ENCODE data around the gene NKX1-2.
"Not testable (repeated sequence)": the region's sequence is repeated elsewhere in the genome, so short reads cannot be mapped to it uniquely, and the experiment has no call there.

NKX1-2 gene

DNA sequence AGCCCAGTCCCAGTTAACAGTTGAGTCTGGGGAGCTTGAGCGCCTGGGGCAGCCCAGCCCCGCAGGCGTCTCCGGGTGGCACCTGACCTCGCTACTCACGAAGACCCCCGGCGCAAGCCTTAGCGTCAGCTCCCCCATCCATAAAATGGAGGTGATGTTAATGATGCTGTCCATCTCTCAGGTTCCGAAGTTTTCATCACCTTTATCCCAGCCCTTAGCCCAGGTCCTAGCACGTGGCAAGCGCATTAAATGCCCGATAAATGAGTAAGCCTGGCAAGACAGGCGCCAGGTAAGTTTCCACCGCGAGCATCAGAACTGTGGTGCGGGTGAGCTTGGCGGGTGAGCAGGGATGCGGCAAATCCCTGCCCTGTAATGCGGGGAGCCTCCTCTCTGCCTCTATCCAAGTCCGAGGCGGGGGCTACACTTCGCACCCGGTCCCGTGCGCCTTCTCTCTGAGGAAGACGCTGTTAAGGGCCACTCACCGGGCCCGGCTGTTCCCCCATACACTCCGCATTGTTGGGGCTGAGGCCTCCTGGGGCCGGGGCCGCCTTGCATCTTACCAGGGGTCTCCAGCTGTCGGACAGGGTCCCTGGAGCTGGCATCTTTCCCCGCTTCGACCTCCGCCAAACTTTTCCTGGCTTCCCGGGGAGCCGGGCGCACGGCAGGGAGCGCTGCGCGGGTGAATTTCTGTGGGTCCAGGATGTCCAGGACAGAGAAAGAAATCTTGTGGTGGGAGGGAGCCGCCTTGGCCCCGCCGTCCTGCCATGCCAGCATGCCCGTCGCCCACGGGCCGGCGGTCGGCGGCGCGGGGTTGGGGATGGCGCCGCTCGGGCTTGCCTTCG, 444 bp downstream of the NKX1-2 start:
- no peak for DNase-seq

DNA sequence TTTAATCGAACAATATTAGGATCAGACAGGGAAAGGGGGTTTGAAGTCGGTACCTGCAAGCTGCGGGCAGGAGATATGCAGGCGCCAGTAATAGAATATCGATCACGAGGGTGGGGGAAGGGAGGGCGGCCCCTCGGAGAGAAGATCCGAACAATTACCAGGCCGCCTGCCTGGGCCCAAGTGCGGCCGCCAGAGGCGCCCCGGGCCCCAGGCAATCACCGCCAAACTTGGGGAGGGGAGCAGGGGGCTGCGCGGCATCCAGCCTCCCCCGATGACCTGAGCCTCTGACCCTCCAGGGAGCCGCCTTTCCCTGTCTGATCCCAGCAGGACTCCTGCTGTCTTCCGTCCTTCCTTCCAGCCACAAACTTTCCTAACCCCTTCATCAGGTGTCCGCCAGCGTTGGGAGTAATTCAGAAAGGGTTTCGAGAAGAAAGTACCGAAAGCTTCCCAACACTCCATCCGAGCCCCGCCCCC, 1.1 kb downstream of the NKX1-2 start:
- DNase-seq: no peak

GRCh38 chr10:124447751-124448466, 1.9 kb downstream of the NKX1-2 start:
- DNase-seq: no peak

DNA sequence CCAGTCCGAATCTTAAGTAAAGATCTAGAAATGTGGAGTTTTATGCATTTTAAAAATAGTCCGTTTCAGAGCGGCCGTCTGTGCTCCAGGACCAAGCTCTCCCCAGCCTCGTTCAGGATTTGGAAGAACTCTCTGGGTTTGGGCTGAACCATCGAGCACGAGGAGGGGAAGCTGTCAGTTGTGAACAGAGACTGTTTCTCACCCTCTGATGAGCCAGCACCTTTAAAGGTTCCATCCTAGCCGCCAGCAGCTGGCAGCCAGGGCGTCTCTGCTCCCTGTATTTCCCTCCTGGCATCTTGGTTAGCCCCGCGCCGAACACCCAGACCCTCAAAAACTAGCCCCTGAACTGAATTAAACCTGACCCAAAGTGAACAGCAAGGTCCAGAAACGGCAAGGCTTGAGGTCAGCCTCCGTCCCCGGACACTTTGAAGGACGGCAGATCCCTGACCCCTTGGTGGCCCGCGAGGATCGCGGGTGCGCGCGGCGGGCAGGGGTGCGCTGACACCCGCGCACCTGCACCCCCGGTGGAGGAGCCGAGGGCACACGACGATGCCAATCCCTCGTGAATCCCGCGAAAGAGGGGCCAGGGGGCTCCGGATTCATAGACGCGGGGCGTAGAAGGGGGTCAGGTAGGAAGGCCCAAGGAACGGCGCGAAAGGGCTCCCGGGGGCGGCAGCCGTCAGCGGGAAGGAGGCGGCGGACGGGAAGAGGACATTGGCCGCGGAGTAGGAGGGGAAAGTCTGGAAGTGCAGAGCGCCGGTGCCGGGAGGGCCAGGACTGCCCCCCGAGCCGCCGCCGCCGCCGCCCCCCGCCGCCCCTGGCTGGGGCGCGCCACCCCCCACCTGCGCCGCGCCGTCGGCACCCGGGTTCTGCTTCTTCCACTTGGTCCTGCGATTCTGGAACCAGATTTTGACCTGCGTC, 2.7 kb downstream of the NKX1-2 start:
- no peak for DNase-seq

DNA sequence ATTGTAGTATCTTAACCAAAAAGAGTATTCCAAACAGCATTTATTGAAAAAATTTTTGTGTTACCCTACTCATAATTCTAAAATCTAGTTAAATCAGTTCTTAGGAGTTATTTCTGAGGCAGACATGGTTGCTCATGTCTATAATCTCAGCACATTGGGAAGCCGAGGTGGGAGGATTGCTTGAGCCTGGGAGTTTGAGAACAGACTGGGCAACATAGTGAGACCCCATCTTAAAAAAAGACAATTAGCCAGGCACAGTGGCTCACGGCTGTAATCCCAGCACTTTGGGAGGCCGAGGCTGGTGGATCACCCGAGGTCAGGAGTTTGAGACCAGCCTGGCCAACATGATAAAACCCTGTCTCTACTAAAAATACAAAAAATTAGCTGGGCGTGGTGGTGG, 8.1 kb downstream of the NKX1-2 start:
- DNase-seq: not testable (repeated sequence)

DNA sequence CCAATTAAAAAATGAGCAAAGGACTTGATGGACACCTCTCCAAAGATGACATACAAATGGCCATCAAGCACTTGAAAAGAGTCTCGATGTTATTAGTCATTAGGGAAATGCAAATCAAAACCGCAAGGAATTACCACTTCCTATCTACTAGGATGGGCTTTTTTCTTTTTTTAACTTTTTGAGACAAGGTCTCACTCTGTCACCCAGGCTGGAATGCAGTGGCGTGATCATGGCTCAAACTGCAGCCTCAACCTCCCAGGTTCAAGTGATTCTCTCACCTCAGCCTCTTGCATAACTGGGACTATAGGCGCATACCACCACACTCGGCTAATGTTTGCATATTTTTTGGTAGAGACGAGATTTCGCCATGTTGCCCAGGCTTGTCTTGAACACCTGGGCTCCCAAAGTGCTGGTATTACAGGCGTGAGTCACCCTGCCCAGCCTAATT, 13.6 kb downstream of the NKX1-2 start:
- DNase-seq: no peak

GRCh38 chr10:124435683-124436082, 14.2 kb downstream of the NKX1-2 start:
- not testable (repeated sequence) for DNase-seq

GRCh38 chr10:124433461-124433860, 16.4 kb downstream of the NKX1-2 start:
- no peak for DNase-seq

DNA sequence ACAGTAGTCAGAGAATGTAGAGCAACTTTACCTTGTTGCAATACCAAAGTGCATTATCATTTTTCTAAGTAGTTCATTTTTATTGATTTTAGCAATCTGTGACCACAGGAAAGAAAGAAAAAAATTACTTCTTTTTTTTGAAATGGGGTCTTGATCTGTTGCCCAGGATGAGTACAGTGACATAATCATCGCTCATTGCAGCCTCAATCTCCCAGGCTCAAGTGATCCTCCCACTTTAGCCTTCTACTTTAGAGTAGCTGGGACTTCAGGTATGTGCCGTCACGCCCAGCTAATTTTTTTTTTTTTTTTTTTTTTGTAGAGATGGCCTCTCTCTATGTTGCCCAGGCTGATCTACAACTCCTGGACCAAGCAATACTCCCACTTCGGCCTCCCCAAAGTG, 19.8 kb downstream of the NKX1-2 start:
- DNase-seq: no peak

DNA sequence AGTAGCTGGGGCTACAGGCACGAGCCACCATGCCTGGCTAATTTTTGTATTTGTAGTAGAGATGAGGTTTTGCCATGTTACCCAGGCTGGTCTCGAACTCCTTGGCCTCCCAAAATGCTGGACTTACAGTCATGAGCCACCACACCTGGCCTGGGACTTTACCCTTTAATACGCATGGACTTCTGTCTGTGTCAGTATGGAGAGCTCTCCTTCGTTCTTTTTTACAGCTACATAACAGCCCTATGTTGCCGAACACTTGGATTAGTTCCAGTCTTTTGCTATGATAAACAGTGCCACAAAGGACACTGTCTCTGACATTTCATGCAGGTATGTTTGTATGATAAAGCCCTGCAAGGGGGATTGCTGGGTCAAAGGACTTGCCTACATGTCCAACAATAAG, 20.3 kb downstream of the NKX1-2 start:
- no peak for DNase-seq

- no peak for DNase-seq
Measured at GRCh38 chr10:124428207-124428777, 21.5 kb downstream of the NKX1-2 start.

GRCh38 chr10:124425227-124425962, 24.4 kb downstream of the NKX1-2 start:
- no peak for DNase-seq

DNA sequence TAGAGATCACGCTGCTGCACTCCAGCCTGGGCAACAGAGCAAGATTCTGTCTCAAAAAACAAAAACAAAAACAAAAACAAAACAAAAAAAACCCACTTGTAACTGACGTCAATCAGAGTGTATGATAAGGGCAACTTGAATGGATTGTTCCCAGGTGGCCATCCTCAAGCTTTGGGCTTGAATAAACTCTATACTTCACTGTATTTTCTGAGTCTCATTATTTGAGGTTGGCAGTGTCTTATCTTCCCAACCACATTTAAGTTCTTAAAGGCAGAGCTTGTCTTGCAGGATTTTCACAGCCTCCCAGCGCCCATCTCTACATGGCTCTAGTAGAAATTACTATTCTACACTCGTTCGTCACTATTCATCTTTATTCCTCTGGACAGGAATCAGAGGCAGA, 26.0 kb downstream of the NKX1-2 start:
- DNase-seq: no peak

DNA sequence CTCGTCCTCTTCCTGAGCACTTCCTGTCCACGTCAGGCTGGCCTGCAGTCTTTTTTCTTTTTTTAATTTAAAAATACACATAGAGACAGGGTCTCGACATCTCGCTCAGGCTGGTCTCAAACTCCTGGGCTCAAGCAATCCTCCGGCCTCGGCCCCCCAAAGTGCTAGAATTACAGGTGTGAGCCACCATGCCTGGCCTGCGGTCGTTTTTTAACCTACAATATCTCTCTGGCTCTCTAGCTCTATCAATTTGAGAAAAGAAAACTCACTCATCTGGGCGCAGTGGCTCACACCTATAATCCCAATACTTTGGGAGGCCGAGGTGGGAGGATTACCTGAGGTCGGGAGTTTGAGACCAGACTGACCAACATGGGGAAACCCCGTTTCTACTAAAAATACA, 27.1 kb downstream of the NKX1-2 start:
- no peak for DNase-seq

DNA sequence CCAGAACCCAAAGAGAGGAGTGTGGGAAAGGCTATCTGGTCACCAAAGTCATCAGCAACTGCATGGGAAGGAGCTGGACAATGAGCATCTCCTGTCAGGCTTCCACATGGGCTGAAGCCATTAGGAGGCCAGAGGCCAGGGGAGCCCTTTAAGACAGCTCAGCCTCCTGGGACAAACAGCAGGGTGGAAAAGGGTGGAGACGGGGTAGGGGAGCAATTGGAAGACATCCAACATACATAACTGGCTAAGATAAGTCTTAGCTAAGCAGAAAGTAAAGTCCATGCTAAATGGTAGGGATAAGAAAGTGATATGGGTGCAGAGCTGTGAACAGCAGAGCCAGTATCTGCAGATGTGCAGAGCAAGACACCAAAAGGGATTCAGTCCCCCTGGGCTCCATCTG, 29.6 kb downstream of the NKX1-2 start:
- no peak for DNase-seq

DNA sequence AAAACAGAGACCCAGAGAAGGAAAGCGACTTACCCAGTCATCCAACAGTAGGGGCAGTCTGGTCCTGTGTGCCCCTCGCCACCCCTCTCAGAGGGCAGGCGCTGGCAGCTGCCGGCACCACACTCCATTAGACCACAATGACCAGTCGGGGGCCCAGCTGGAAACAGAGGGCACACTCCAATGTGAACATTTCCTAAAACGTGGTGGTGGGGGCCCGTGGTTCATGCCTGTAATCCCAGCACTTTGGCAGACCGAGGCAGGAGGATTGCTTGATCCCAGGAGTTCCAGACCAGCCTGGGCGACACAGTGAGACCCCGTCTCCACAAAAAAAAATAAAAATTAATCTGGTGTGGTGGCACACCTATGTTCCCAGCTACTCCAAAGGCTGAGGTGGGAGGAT, 30.2 kb downstream of the NKX1-2 start:
- no peak for DNase-seq

GRCh38 chr10:124418726-124419501, 30.9 kb downstream of the NKX1-2 start, which contains the start of gene OAT:
TSS of gene OAT (minus strand) at chr10:124418923. CDS start at chr10:124412171, 6,752 bp downstream.
- peak; percentile 76 to 93 for DNase-seq

- DNase-seq: peak in 1 of 2 experiments; percentile 37
Measured at GRCh38 chr10:124417895-124418725, 31.7 kb downstream of the NKX1-2 start.

DNA sequence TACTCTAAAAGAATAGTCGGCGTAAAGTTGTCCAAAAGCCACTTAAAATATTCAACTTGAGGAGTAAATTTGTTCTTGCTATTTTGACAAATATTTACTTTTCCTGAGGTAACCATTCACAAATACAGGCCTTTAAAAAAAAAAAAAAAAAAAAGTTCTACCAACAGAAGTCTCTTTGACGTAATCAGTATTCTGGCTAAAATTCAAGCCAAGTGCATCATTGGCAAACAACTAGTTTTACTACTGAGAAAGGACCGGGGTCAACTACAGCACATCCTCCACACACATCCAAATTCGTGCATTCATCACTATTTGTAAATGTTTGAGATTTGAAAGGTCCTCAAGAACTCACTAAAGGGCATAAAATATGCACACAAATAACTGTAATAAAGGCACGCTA, 33.1 kb downstream of the NKX1-2 start:
- no peak for DNase-seq

DNA sequence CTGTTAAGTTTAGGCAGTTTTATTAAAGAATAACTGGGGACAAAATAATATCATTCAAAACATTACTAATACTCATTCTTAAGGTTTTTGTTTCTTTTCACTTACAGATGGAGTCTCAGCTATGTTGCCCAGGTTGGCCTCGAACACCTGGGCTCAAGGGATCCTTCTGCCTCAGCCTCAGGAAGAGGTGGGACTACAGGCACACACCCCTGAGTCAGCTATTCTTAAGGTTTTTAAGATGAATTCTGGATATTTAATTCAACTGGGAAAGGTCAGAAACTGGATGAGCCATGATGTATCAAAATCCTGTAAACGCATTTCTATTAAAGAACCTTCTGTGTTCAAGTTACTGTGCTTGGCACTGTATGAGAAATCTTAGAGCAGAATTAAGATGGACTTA, 34.6 kb downstream of the NKX1-2 start:
- DNase-seq: no peak

All from NCI-H446 (cell line).